Kidney (tissue), 14 donors: ENCODE results near the gene PARN. TPM values are rescaled to one million over a fixed set of nuclear protein-coding genes. Genes with fewer than 3 reads are reported as not detected.

Source experiments
- DNase-seq, 5 donors: peaks; one replicate each; pipeline ENCODE4 v3.0.0-alpha.2; 2013 to 2020
- FAIRE-seq: peaks from 2 replicates; lab custom pipeline; 2012; peaks lifted over from hg19 to GRCh38; lab: Jason Lieb, UNC
- H3K27ac ChIP-seq, 2 donors: one replicate each; pipeline ENCODE4 v1.7.0; 2013; ENCODE audit warnings: low read depth in 2 of 2, low read length in 2 of 2, inconsistent platforms in 1 of 2
- H3K27me3 ChIP-seq: one replicate; pipeline ENCODE4 v1.7.1; 2013; ENCODE audit warnings: low read length, inconsistent platforms; ENCODE audit not compliant: control insufficient read depth, insufficient read depth
- H3K36me3 ChIP-seq, 3 donors: one replicate each; pipeline versions ENCODE4 v1.7.0 to v1.7.1; 2013; ENCODE audit warnings: low read length in 3 of 3, control low read depth in 1 of 3, inconsistent platforms in 1 of 3; ENCODE audit not compliant: insufficient read depth in 3 of 3, control insufficient read depth in 2 of 3
- H3K4me1 ChIP-seq, 3 donors: one replicate each; pipeline versions ENCODE4 v1.7.0 to v1.7.1; 2013; ENCODE audit warnings: low read length in 3 of 3, inconsistent platforms in 1 of 3, low read depth in 1 of 3; ENCODE audit not compliant: control insufficient read depth in 2 of 3, insufficient read depth in 2 of 3
- H3K4me3 ChIP-seq, 3 donors: one replicate each; pipeline versions ENCODE4 v1.7.0 to v1.8.1; 2013; ENCODE audit warnings: low read length in 3 of 3, control low read depth in 1 of 3, inconsistent platforms in 1 of 3
- H3K9ac ChIP-seq, 3 donors: one replicate each; pipeline versions ENCODE4 v1.7.0 to v1.7.1; 2013; ENCODE audit warnings: low read length in 3 of 3, control low read depth in 1 of 3, inconsistent platforms in 1 of 3
- H3K9me3 ChIP-seq, 3 donors: one replicate each; pipeline versions ENCODE4 v1.7.0 to v1.7.1; 2013; ENCODE audit warnings: low read length in 3 of 3, control low read depth in 1 of 3, inconsistent platforms in 1 of 3; ENCODE audit not compliant: control insufficient read depth in 2 of 3, insufficient read depth in 1 of 3
- intact Hi-C: fragments of 100-400 bp; cut with DNase I; formaldehyde crosslinking; loops from one replicate; pipeline ENCODE4 v1.11.1; 2022
- polyA plus RNA-seq: library from polyadenylated mRNA; stranded (reverse); fragments of 350-450 nt; fragmentation: Illumina TruSeq; extraction: RNeasy Lipid Tissue Mini Kit (QIAGEN cat#74804); gene quantifications from one replicate; pipeline ENCODE4 v1.2.3, GENCODE V29; 2014; ENCODE audit warnings: low read depth, low replicate concordance; ENCODE audit not compliant: insufficient read depth
- total RNA-seq: library from RNA; stranded (reverse); fragmentation: NEBNext Ultra II Directional; extraction: Animal tissue kit (Norgen Biotek cat#: 25700); gene quantifications from one replicate; pipeline ENCODE4 v1.2.1, GENCODE V29; 2021
- TF ChIP-seq, protein P1 (sequence below): IDR thresholded peaks from 3 replicates; pipeline ENCODE4 v1.5.1; 2012; ENCODE audit warnings: mild to moderate bottlenecking, moderate library complexity, borderline replicate concordance; ENCODE audit not compliant: insufficient read depth; ENCODE audit errors: extremely low read depth
- donor health status: control.
- donor health status: control.
- donor health status: control.
- donor health status: control.
- donor health status: control.
- donor health status: DM: yes; HTN: yes; CAD: no.
- donor health status: Normal renal cell carcinoma (clear cell type).

PARN gene
- total and polyA plus RNA-seq, 2 donors from 2014 or later: 17.3 to 32.5 TPM

DNA sequence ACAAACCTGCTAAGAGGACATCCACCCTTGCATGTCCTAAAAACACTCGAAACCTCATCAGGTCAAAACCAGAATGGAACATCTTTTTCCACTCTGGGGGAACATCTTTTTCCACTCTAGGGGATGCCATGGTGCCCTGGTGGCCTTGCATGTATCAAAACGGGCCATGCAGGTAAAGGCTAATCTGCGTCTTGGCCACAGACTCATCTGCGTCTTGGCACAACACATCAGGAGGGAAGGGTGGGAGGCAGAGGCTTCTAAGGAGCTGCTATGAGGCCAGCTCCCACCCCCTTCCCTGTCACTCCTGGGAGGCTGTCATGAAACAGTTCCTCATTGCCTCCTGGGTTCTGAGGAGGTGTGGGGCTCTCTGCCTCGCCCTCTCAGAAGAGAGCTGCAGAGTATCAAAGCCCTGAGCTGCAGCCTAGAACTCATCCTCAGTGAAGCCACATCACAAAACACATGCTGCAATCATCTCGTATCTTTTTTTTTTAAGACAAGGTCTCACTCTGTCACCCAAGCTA lies 27.6 kb downstream of the PARN start:
- H3K9me3 ChIP-seq: no peaks in the 10 kb centered on the region
- H3K4me1 ChIP-seq: no peaks in the 10 kb centered on the region
- FAIRE-seq (no peak), DNase-seq (peak in 1 of 5 donors; percentile 36)
- H3K9ac ChIP-seq: no peak overlapping the region
- H3K27ac ChIP-seq: no peak overlapping the region
- no peaks in the 10 kb centered on the region for H3K27me3 ChIP-seq
- H3K36me3 ChIP-seq: peaks cover 15 to 34% (median 20%) of the 10 kb centered on the region in 3 donors
- no peak overlapping the region for H3K4me3 ChIP-seq
- intact Hi-C loops: no loop called here
- TF ChIP-seq, protein P1, sequence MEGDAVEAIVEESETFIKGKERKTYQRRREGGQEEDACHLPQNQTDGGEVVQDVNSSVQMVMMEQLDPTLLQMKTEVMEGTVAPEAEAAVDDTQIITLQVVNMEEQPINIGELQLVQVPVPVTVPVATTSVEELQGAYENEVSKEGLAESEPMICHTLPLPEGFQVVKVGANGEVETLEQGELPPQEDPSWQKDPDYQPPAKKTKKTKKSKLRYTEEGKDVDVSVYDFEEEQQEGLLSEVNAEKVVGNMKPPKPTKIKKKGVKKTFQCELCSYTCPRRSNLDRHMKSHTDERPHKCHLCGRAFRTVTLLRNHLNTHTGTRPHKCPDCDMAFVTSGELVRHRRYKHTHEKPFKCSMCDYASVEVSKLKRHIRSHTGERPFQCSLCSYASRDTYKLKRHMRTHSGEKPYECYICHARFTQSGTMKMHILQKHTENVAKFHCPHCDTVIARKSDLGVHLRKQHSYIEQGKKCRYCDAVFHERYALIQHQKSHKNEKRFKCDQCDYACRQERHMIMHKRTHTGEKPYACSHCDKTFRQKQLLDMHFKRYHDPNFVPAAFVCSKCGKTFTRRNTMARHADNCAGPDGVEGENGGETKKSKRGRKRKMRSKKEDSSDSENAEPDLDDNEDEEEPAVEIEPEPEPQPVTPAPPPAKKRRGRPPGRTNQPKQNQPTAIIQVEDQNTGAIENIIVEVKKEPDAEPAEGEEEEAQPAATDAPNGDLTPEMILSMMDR: no peak

DNA sequence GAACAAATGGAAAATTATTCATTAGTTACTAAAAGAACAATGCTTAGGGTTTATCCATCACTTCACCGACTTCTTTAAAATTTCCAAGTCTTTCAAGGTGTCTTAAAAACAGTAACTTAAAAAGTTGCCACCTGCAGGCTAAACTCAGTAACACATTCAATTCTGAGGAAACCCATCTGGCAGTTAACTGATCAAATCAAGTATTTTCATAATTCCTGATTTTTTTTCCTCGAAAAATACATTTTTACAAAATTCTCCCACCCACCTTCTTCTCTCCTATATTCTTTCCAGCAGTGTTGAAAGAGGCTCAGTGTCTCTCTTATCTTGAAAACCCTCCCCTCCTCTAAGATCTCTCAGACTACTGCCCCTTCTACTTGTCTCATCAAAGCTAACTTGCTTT lies 29.9 kb downstream of the PARN start:
- no peaks in the 10 kb centered on the region for H3K9me3 ChIP-seq
- peaks cover 10 to 24% (median 22%) of the 10 kb centered on the region in 3 donors for H3K36me3 ChIP-seq
- no peak overlapping the region for H3K27ac ChIP-seq
- FAIRE-seq: no peak
- intact Hi-C loops: no loop called here
- no peaks in the 10 kb centered on the region for H3K27me3 ChIP-seq
- no peak overlapping the region for H3K4me3 ChIP-seq
- H3K4me1 ChIP-seq: no peaks in the 10 kb centered on the region
- DNase-seq: peak in 2 of 5 donors; percentile 13 to 41
- no peak overlapping the region for H3K9ac ChIP-seq
- TF ChIP-seq, protein P1: peak; percentile 32

DNA sequence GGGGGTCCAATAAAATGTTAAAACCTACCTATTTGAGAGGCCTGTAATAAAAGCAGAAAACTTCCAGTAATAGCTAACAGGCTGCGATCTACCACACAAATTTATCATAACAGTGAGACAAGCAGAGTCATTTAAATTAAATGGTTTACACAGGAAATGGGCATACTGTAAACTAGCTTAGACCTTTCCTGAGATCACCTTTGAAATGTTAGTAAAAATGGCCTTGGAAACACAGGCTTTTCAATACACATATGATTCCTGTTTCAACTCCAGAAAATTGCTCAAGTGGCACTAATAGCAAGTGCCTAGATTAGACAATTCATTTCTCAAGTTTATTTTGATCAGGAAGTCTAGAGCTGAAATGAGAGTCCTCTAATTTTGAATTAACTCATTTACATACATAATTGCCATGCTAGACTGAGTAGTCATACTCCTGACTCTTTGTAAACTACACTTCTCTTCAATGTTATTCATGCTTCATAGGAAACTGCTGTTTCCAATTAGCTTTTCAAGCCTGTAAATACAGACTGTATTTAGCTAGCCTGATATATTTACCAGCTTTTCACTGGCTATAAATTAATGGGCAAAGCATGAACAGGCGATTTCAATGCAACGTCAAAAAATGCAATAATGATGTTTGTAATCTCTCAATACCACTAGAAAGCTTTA lies 43.3 kb downstream of the PARN start:
- Histone ChIP-seq H3K4me3 (no peak overlapping the region), H3K9ac (no peak overlapping the region), H3K9me3 (no peaks in the 10 kb centered on the region), H3K4me1 (no peaks in the 10 kb centered on the region), H3K27me3 (no peaks in the 10 kb centered on the region), H3K36me3 (peaks cover 0 to 21% (median 8%) of the 10 kb centered on the region in 3 donors), H3K27ac (no peak overlapping the region)
- DNase-seq (no peak), FAIRE-seq (no peak)
- TF ChIP-seq, protein P1: no peak
- intact Hi-C loops: no loop called here
